ENCODE data around the gene ATP5PF. TPM values are rescaled to one million over a fixed set of nuclear protein-coding genes. Genes with fewer than 3 reads are reported as not detected.
A peak's percentile ranks its signal among the peaks of the same experiment; 100 is the strongest.

The ATP5PF gene
- total and polyA plus RNA-seq, 2 experiments from 2014 or later: 127 to 751 TPM

- no peaks in the 10 kb centered on the region for H3K9me3 Mint-ChIP-seq
- DNase-seq (ENCODE audit: low spot score) (peak; percentile 39), ATAC-seq (peak; percentile 69)
- Histone ChIP-seq H3F3A (replicated peaks; ENCODE audit: low read depth) (no peaks in the 10 kb centered on the region), H3K36me3 (ENCODE audit: insufficient read depth) (no peaks in the 10 kb centered on the region), H3K4me2 (0 out of 2 replicates have a peak overlapping the region, but pooled peaks have one; percentile 28), H3K9me2 (ENCODE audit: insufficient read depth) (no peaks in the 10 kb centered on the region), H3K4me1 (ENCODE audit: insufficient read depth) (peaks cover 6% of the 10 kb centered on the region), H2AFZ (no peak overlapping the region), H3K27me3 (ENCODE audit: insufficient read depth) (no peaks in the 10 kb centered on the region), H3K27ac (ENCODE audit: low read depth) (peak overlapping the region; percentile 3; the same call in 1 of the 2 replicates), H4K20me1 (replicated peaks; ENCODE audit: insufficient read depth) (no peaks in the 10 kb centered on the region; the same call in 1 of the 2 replicates), H3K79me2 (replicated peaks; ENCODE audit: insufficient read depth) (no peaks in the 10 kb centered on the region), H3K4me3 (no peak overlapping the region)
- H3K27me3 Mint-ChIP-seq (ENCODE audit: insufficient read depth, low read depth, poor library complexity): peaks cover 8% of the 10 kb centered on the region
- peaks cover 17% of the 10 kb centered on the region for H3K36me3 Mint-ChIP-seq (ENCODE audit: low read depth)
- TF ChIP-seq CTCF (conservative IDR thresholded peaks at IDR 0.05; ENCODE audit: low read depth in 2 of 2) (no peak), EZH2 (IDR thresholded peaks at IDR 0.05; ENCODE audit: low read depth, unreplicated experiment) (no peak), ZNF114 (CRISPR knock-in tag; IDR thresholded peaks at IDR 0.05) (no peak), EZH2phosphoT487 (IDR thresholded peaks at IDR 0.05; ENCODE audit: unreplicated experiment) (no peak), NANOG (IDR thresholded peaks at IDR 0.05; ENCODE audit: borderline replicate concordance) (no peak), STAT1 (IDR thresholded peaks at IDR 0.05; ENCODE audit: unreplicated experiment) (no peak), ETS1 (IDR thresholded peaks at IDR 0.05) (no peak), CREB1 (CRISPR knock-in tag; IDR thresholded peaks at IDR 0.05; ENCODE audit: low read depth) (no peak), POLR2AphosphoS5 (IDR thresholded peaks at IDR 0.05; ENCODE audit: low read depth) (no peak), ZNF462 (CRISPR knock-in tag; IDR thresholded peaks at IDR 0.05) (no peak), JUNB (IDR thresholded peaks at IDR 0.05; ENCODE audit: unreplicated experiment) (no peak), REST (IDR thresholded peaks at IDR 0.05; ENCODE audit: unreplicated experiment) (no peak), ZNF331 (CRISPR knock-in tag; IDR thresholded peaks at IDR 0.05; ENCODE audit: low read depth) (no peak)
- peaks cover 18% of the 10 kb centered on the region; the same call in 2 of the 3 replicates for H3K4me1 Mint-ChIP-seq
- peak overlapping the region; percentile 85 for H3K27ac Mint-ChIP-seq
- H3K4me3 Mint-ChIP-seq: 0 out of 3 replicates have a peak overlapping the region, but pooled peaks have one; percentile 19
Observed at GRCh38 chr21:25717491-25718147, 17.1 kb downstream of the ATP5PF start.
